GM13977 (cell line): ENCODE data around the gene SLC1A2.
A peak's percentile ranks its signal among the peaks of the same experiment; 100 is the strongest.

ENCODE experiments used
- DNase-seq: peaks from one replicate; pipeline ENCODE4 v3.0.0; 2012; ENCODE audit warnings: low spot score
- in situ Hi-C: fragments of 300-500 bp; cut with MboI; formaldehyde crosslinking; loops from one replicate; pipeline ENCODE4 v1.12.0; 2022; ENCODE audit warnings: low sequenced_read_pairs, low pct_unique_long_range_greater_than_20kb, mixed read lengths, inconsistent platforms; ENCODE audit not compliant: unreplicated experiment
- TF ChIP-seq, protein P1 (sequence below): IDR thresholded peaks from 2 replicates; pipeline ENCODE4 v1.5.1; 2012; ENCODE audit warnings: mild to moderate bottlenecking, control low read depth; ENCODE audit not compliant: insufficient read depth; ENCODE audit errors: extremely low read depth, missing control alignments

SLC1A2 gene

DNA sequence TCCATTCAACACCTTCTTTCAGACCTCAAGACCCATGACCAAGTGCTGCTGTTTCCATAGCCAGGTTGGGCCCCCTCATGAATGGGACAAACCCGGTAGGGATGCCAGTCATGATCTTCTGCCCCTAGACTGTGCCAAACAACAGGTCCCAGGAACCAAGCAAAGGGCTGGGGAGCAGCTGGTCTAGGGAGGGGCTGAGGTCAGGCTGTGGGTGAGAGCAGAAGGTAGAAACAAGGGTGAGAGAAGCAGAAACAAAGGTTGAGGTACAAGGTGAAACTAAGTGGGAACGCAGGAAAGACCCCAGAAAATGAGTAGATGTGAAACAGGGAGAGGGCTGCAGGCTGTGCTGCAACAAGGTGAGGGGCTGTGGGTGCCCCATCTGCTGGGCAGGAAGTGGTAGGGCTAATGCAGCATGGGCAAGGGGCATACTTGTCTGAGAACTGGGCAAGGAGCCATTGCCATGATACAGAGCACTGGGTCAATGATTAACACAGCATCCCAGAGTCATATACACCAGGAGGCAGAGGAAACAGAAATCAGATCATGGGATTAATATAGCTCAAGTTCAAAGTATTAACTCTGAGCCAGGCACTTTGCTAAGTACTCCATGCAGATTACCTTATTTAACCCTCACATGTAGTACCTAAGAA lies 45.9 kb downstream of the SLC1A2 start:
- DNase-seq = no peak
- in situ Hi-C loops = no loop called here
- TF ChIP-seq, protein P1, sequence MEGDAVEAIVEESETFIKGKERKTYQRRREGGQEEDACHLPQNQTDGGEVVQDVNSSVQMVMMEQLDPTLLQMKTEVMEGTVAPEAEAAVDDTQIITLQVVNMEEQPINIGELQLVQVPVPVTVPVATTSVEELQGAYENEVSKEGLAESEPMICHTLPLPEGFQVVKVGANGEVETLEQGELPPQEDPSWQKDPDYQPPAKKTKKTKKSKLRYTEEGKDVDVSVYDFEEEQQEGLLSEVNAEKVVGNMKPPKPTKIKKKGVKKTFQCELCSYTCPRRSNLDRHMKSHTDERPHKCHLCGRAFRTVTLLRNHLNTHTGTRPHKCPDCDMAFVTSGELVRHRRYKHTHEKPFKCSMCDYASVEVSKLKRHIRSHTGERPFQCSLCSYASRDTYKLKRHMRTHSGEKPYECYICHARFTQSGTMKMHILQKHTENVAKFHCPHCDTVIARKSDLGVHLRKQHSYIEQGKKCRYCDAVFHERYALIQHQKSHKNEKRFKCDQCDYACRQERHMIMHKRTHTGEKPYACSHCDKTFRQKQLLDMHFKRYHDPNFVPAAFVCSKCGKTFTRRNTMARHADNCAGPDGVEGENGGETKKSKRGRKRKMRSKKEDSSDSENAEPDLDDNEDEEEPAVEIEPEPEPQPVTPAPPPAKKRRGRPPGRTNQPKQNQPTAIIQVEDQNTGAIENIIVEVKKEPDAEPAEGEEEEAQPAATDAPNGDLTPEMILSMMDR = peak; percentile 19

DNA sequence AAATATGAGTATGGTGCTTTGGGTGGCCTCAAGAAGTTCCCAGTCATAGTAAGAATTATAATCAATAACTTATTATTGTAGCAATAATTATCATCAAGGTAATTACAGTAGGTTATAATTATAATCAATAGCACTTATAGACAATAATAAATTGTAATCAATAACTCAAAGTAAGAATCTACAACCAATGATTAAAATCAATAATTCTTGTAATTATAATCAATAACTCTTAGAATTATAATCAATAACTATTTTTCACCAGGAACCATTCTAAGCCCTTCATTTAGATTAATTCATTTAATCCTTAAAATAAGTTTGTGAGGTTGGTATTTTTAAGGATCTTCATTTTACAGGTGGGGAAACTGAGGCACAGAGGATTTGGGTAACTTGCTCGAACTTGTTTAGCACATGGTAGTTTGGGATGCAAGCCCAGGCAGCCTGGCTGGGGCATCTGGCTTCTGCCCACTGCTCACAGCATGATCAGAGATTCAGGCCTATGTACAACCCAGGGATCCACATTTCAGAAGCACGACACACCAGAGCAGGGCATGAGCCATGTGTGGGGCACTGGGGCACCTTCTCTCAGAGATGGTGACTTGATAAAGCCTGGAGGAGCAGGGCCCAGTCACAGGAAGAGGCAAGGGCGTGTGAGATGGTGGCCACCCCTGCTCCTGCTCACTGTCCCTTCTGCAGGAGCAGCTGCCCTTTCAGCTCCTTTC lies 46.6 kb downstream of the SLC1A2 start:
- in situ Hi-C loops = no loop called here
- no peak for DNase-seq
- TF ChIP-seq, protein P1 = no peak

DNA sequence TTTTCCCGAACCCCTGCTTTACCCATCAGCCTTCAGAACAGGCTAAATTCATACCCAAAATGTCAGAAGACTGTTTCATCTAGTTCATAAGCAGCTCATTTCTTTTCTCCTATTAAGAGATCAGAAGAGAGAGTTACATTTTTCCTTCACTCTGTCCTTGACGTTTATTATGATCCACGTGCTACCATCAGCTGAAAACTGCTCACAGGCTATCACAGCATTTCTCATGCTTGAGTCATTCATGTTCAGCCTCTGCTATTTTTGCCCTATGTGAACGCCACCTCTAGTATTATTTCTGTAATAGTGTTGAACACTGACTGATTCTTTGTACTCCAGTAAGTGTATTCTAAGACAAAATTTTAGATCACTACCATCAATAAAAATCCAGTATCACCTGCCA lies 51.9 kb downstream of the SLC1A2 start:
- TF ChIP-seq, protein P1 = no peak
- in situ Hi-C loops = no loop called here
- DNase-seq = no peak

DNA sequence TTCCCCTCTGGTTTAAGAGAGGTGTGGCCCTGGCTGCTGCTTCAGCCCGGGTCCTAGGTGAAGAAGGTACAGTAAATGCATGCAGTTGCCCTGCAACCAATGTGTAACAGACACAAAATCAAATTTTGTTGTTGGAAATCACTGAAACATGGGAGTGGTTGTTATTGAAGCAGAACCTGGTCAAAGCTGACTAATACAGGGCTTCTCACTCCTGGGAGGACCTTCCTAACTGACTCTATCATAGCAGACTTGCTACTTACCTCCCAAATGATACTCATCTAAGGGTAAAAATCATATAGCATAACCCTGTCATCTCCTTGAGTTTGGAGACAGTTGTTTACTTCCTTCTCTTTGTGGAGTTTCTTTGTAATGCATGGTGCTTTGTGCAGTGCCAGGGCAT lies 52.6 kb downstream of the SLC1A2 start:
- DNase-seq = no peak
- in situ Hi-C loops = no loop called here
- TF ChIP-seq, protein P1 = no peak

DNA sequence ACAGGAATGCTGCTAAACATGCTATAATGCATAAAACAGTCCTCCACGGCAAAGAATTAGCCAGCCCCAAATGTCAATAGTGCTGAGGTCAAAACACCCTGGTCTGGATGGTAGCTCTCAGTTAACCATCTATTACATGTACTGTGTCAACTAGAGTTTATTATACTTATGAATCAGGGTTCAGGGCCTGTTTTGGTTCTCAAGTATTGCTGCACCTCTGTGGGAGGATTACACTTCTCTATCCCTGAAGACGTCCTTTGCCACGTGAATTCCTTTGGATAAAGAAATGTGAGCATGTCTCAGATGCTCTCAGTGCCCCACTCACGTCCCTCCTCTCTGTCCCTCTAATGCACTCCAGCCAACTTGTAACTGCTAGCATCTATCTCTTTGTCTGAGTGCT lies 53.4 kb downstream of the SLC1A2 start:
- in situ Hi-C loops = no loop called here
- DNase-seq = no peak
- TF ChIP-seq, protein P1 = no peak

DNA sequence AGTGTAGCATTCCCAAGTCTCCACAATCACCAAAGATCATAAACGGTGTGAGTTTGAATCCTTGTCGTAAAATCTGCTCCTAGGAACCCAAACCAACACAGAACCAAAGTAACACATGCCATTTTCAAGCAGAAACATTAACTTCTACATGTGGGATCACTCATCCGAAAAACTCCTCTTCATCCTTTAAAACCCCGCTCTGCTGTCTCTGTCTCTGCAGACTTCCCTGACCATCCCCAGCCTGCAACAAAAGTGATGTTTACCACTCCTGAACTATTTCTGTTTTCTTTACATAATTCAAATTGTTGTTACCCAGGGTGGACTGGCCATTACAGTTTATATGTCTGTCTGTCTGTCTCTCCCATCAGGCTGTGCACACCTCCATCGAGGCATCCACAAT lies 54.0 kb downstream of the SLC1A2 start:
- DNase-seq = no peak
- TF ChIP-seq, protein P1 = no peak
- in situ Hi-C loops = no loop called here
